Measurements from ENCODE around the gene HCN2. TPM values are rescaled to one million over a fixed set of nuclear protein-coding genes. Genes with fewer than 3 reads are reported as not detected.

The HCN2 gene
- total and polyA plus RNA-seq, 2 of the 13 experiments (the other 11 are each of a cell fraction or from before 2014, with no cell fraction given): 0.01 TPM; not detected in 1

DNA sequence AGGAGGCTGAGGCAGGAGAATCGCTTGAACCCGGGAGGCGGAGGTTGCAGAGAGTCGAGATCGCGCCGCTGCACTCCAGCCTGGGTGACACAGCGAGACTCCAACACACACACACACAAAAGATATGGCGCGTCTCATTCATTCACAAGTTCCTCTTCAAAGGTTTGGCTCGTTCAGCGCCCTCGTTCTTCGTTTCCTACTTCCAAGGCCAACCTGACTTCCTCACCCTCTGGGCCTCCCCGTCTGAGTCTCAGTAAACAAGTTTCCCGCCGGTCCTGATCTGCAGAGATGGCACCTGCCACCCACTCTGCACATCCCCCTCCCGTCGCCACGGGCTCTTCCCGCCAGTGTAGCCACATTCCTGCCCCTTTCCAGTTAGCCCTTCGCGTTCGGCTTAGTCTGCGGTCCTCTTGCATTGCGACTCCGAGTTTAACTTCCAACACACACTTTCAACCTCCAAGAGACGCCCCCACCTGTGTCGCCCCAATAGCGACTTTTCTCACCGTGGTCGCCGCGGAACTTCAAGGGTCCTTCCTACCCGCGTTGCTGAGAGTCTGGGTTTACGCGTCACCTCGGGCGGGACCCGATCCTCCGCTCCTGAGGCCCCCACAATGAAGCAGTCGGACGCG, 18.6 kb upstream of the HCN2 start (continued):
- TF ChIP-seq ZNF646 (CRISPR knock-in tag; IDR thresholded peaks at IDR 0.05) (peak; percentile 37; the same call in 1 of the 2 replicates), SKIL (CRISPR knock-in tag; IDR thresholded peaks at IDR 0.05; ENCODE audit: borderline replicate concordance) (peak; percentile 73), ZNF503 (CRISPR knock-in tag; IDR thresholded peaks at IDR 0.05) (peak; percentile 52; the same call in 1 of the 2 replicates), LBX2 (CRISPR knock-in tag; IDR thresholded peaks at IDR 0.05; ENCODE audit: borderline replicate concordance) (peak; percentile 74; the same call in 1 of the 2 replicates), ZNF800 (CRISPR knock-in tag; IDR thresholded peaks at IDR 0.05) (0 out of 2 replicates have a peak, but pooled peaks have one; percentile 56)
- TF ChIP-seq, protein P1, sequence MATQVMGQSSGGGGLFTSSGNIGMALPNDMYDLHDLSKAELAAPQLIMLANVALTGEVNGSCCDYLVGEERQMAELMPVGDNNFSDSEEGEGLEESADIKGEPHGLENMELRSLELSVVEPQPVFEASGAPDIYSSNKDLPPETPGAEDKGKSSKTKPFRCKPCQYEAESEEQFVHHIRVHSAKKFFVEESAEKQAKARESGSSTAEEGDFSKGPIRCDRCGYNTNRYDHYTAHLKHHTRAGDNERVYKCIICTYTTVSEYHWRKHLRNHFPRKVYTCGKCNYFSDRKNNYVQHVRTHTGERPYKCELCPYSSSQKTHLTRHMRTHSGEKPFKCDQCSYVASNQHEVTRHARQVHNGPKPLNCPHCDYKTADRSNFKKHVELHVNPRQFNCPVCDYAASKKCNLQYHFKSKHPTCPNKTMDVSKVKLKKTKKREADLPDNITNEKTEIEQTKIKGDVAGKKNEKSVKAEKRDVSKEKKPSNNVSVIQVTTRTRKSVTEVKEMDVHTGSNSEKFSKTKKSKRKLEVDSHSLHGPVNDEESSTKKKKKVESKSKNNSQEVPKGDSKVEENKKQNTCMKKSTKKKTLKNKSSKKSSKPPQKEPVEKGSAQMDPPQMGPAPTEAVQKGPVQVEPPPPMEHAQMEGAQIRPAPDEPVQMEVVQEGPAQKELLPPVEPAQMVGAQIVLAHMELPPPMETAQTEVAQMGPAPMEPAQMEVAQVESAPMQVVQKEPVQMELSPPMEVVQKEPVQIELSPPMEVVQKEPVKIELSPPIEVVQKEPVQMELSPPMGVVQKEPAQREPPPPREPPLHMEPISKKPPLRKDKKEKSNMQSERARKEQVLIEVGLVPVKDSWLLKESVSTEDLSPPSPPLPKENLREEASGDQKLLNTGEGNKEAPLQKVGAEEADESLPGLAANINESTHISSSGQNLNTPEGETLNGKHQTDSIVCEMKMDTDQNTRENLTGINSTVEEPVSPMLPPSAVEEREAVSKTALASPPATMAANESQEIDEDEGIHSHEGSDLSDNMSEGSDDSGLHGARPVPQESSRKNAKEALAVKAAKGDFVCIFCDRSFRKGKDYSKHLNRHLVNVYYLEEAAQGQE (IDR thresholded peaks at IDR 0.05; ENCODE audit: borderline replicate concordance in 1 of 2, low read depth in 1 of 2, low read length in 2 of 2): peak in 1 of 2 experiments; percentile 18; a peak in 1 of 4 replicates

Measured in HepG2 (cell line).